Caco-2 (cell line): ENCODE results near the gene MICU1. TPM values are rescaled to one million over a fixed set of nuclear protein-coding genes. Genes with fewer than 3 reads are reported as not detected.
A peak's percentile ranks its signal among the peaks of the same experiment; 100 is the strongest.

Experiments
- BruUV-seq: library from RNA; stranded (reverse); fragments of 400-500 nt; replicated peaks from 2 replicates; lab custom pipeline; 2021; lab: Mats Ljungman, UMichigan
- CTCF ChIA-PET: fragments of 300-600 bp; sonication (Branson Sonifier 250); formaldehyde crosslinking; loops from one replicate; lab custom pipeline; 2022; ENCODE audit warnings: antibody characterized with exemption; lab: Charles Lee
- POLR2A ChIA-PET: fragments of 300-600 bp; sonication (Branson Sonifier 250); formaldehyde crosslinking; loops from one replicate; lab custom pipeline; 2022; ENCODE audit warnings: antibody characterized with exemption; lab: Charles Lee
- DNase-seq, 2 experiments: peaks; one replicate each; pipeline versions ENCODE4 v3.0.0 to v3.0.0-alpha.2; 2020 to 2022
- H3K27me3 ChIP-seq: replicated peaks from 2 replicates; pipeline ENCODE4 v1.6.0; 2011; ENCODE audit warnings: low read length; ENCODE audit not compliant: control insufficient read depth, insufficient read depth
- H3K36me3 ChIP-seq: 2 replicates; pipeline ENCODE4 v1.5.1; 2011; ENCODE audit warnings: low read length; ENCODE audit not compliant: control insufficient read depth, insufficient read depth
- H3K4me1 ChIP-seq: fragments of 250-450 bp; sonication (Bioruptor Pico); 2 replicates; pipeline ENCODE4 v1.5.1; 2020; ENCODE audit warnings: mild to moderate bottlenecking
- H3K4me3 ChIP-seq: 2 replicates; pipeline ENCODE4 v1.5.1; 2011; ENCODE audit warnings: low read depth, mild to moderate bottlenecking, control low read depth, low read length
- H3K9me3 ChIP-seq: fragments of 250-450 bp; sonication (Bioruptor Pico); 2 replicates; pipeline ENCODE4 v1.5.1; 2020; ENCODE audit warnings: mild to moderate bottlenecking, moderate library complexity
- H3K27ac Mint-ChIP-seq: one replicate; pipeline ENCODE4 v1.8.0; 2022; ENCODE audit warnings: mixed read lengths; ENCODE audit not compliant: unreplicated experiment
- H3K27me3 Mint-ChIP-seq: one replicate; pipeline ENCODE4 v1.8.0; 2022; ENCODE audit warnings: mixed read lengths; ENCODE audit not compliant: insufficient read depth, unreplicated experiment
- H3K36me3 Mint-ChIP-seq: one replicate; pipeline ENCODE4 v1.8.0; 2022; ENCODE audit warnings: mild to moderate bottlenecking, mixed read lengths; ENCODE audit not compliant: insufficient read depth, unreplicated experiment
- H3K4me1 Mint-ChIP-seq: one replicate; pipeline ENCODE4 v1.8.0; 2022; ENCODE audit warnings: low read depth, mixed read lengths; ENCODE audit not compliant: unreplicated experiment
- H3K4me3 Mint-ChIP-seq: one replicate; pipeline ENCODE4 v1.8.0; 2022; ENCODE audit warnings: mild to moderate bottlenecking, moderate library complexity, mixed read lengths; ENCODE audit not compliant: unreplicated experiment
- H3K9me3 Mint-ChIP-seq: one replicate; pipeline ENCODE4 v1.8.0; 2022; ENCODE audit warnings: mixed read lengths; ENCODE audit not compliant: unreplicated experiment
- intact Hi-C: fragments of 100-400 bp; cut with micrococcal nuclease; formaldehyde crosslinking; loops from one replicate; pipeline ENCODE4 v1.10.0; 2022; ENCODE audit not compliant: unreplicated experiment
- total RNA-seq: library from RNA; stranded (reverse); gene quantifications from 2 replicates; pipeline ENCODE4 v1.2.3, GENCODE V29; 2022
- TF ChIP-seq, protein P1 (sequence below), 2 experiments: fragments of 200-600 bp in 1 of 2; IDR thresholded peaks; 1 replicate in 1 of 2; 2 replicates in 1 of 2; pipeline versions ENCODE4 v1.5.1 to v1.8.0; 2011 to 2022; ENCODE audit warnings: antibody characterized with exemption in 1 of 2, control low read depth in 1 of 2, inconsistent platforms in 1 of 2, low read depth in 1 of 2, low read length in 1 of 2, mild to moderate bottlenecking in 1 of 2, moderate library complexity in 1 of 2; ENCODE audit not compliant: insufficient read depth in 1 of 2, severe bottlenecking in 1 of 2, unreplicated experiment in 1 of 2

The MICU1 gene
- total RNA-seq, 1 experiment from 2014 or later = 83.2 TPM

DNA sequence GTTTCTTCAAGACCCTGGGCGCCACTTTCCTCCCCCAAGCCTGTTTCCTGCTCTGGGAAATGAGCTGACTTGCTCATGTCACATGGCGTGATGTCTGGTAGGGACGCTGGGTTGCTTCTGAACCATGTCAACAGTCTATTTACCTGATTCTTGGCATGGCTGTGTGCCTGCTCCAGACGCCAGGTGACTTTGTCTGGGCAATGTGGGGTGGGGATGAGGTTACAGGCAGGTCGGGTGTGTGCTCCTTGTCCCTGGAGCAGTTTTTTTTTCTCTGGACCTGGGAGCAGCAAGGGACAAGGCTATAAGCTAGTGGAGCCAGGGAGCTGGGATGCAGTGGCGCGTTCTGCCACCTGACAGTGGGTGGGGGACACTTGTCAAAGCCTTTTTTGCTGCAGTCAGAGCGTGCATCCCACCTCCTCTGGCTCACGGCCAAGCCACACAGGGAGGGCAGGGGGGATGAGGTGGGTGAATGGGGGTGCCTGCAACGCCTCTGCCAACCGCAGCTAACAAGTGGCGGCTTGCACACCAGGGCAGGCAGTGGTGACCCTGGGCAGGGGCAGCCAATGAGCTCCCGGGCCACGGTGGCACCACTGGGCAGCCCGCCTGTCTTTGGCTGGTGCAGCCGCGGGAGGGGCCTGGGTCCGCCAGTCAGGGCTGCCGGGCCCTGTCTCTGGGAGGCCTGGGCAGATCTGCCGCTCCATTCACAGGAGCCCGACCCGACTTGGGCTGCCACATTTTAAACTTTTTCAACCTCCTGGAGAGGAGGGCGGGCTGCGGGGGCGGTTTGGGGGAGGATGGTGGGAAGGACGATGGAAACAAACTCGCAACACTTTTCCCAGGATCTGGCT is 294.1 kb downstream of the MICU1 start:
- no TSS peak for BruUV-seq
- H3K4me1 ChIP-seq = 0 out of 2 replicates have a peak, but pooled peaks cover 8% of the 10 kb centered on the region
- H3K9me3 Mint-ChIP-seq = no peaks in the 10 kb centered on the region
- no peaks in the 10 kb centered on the region for H3K9me3 ChIP-seq
- ChIA-PET POLR2A (interaction anchor here (0.8 to 1.1 kb wide), 2 partner anchors 10 to 58 kb away, joined by 3 to 7 read pairs; partner anchors contain the start of gene DDIT4), CTCF (interaction anchor here (0.7 to 1.0 kb wide), 3 partner anchors 12 to 283 kb away, joined by 3 to 8 read pairs (median 5); no protein-coding TSS in a partner anchor)
- no peak overlapping the region for H3K27ac Mint-ChIP-seq
- H3K4me3 Mint-ChIP-seq = no peak overlapping the region
- DNase-seq = no peak
- 0 out of 2 replicates have a peak, but pooled peaks cover 2% of the 10 kb centered on the region for H3K36me3 ChIP-seq
- TF ChIP-seq, protein P1, sequence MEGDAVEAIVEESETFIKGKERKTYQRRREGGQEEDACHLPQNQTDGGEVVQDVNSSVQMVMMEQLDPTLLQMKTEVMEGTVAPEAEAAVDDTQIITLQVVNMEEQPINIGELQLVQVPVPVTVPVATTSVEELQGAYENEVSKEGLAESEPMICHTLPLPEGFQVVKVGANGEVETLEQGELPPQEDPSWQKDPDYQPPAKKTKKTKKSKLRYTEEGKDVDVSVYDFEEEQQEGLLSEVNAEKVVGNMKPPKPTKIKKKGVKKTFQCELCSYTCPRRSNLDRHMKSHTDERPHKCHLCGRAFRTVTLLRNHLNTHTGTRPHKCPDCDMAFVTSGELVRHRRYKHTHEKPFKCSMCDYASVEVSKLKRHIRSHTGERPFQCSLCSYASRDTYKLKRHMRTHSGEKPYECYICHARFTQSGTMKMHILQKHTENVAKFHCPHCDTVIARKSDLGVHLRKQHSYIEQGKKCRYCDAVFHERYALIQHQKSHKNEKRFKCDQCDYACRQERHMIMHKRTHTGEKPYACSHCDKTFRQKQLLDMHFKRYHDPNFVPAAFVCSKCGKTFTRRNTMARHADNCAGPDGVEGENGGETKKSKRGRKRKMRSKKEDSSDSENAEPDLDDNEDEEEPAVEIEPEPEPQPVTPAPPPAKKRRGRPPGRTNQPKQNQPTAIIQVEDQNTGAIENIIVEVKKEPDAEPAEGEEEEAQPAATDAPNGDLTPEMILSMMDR (IDR thresholded peaks at IDR 0.05; ENCODE audit: insufficient read depth in 1 of 2, low read depth in 1 of 2, low read length in 1 of 2, severe bottlenecking in 1 of 2, unreplicated experiment in 1 of 2) = no peak
- H3K27me3 Mint-ChIP-seq = no peaks in the 10 kb centered on the region
- intact Hi-C loops = no loop called here
- H3K4me1 Mint-ChIP-seq = peaks cover 14% of the 10 kb centered on the region
- H3K4me3 ChIP-seq = no peak overlapping the region
- no peaks in the 10 kb centered on the region for H3K27me3 ChIP-seq
- H3K36me3 Mint-ChIP-seq = peaks cover 36% of the 10 kb centered on the region

DNA sequence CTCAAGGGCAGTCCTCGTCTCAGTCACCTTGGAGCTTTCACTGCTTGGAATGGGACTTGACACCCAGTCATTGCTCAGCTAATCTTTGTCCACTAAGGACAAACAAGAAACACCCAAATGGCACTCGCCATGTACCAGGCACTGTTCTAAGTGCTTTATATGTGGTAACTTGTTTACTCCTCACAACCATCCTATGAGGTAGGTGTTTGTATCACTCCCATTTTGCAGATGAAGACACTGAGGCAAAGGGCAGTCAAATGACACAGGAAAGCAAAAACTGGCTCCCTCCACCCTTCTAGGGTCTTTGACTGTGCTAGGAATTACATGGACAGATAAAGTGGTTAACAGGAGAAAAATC is 295.8 kb downstream of the MICU1 start:
- no peaks in the 10 kb centered on the region for H3K27me3 ChIP-seq
- Mint-ChIP-seq H3K27me3 (no peaks in the 10 kb centered on the region), H3K9me3 (no peaks in the 10 kb centered on the region), H3K4me1 (peaks cover 14% of the 10 kb centered on the region), H3K4me3 (no peak overlapping the region), H3K27ac (peak overlapping the region; percentile 26), H3K36me3 (peaks cover 39% of the 10 kb centered on the region)
- CTCF ChIA-PET = interaction anchor here (0.5 to 0.9 kb wide), 2 partner anchors 11 to 310 kb away, joined by 3 to 6 read pairs; no protein-coding TSS in a partner anchor
- BruUV-seq = TSS peak; percentile 33
- DNase-seq = no peak
- H3K36me3 ChIP-seq = 0 out of 2 replicates have a peak, but pooled peaks cover under 1% of the 10 kb centered on the region
- TF ChIP-seq, protein P1 (IDR thresholded peaks at IDR 0.05; ENCODE audit: insufficient read depth in 1 of 2, low read depth in 1 of 2, low read length in 1 of 2, severe bottlenecking in 1 of 2, unreplicated experiment in 1 of 2) = no peak
- H3K9me3 ChIP-seq = no peaks in the 10 kb centered on the region
- POLR2A ChIA-PET = no interaction called here
- intact Hi-C loops = no loop called here
- 0 out of 2 replicates have a peak, but pooled peaks cover 8% of the 10 kb centered on the region for H3K4me1 ChIP-seq
- no peak overlapping the region for H3K4me3 ChIP-seq

DNA sequence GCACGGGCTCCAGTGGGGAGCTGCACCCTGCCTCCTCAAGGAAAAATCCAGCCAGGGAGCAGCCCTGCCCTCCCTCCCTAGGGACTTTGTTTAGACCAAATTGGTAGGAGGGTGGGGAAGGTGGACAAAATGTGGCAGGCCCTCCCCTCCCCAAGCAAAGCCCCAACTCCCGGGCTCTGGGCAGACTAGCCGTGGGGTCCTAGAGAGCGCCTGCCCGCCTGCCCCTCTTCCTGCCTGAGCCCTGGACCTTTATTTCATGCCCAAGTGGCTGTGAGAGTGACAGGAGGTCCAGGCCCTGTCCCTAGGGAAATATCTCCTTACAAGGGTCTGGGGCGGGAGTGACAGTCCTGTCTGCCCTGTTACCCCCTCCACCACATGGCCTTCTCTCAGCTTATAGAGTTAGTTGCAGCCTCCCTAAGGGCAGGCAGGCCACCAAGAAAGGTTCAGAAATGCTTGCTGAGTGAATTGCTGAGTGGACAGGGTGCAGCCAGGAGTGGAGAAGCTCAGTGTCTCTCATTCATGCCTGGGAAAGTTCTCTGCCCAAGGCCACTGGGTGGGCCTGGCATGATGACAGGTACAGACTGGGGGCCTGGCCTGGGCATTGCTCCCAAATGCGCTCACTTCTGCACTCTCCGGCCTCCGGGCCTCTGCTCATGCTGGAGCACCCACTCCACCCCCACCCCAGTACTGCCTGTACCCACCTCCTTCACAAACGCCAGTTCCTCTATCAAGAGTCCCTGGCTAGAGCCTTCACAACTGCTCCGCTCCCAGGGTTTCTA is 296.4 kb downstream of the MICU1 start:
- BruUV-seq = no TSS peak
- peaks cover 33% of the 10 kb centered on the region for H3K36me3 Mint-ChIP-seq
- H3K36me3 ChIP-seq = no peaks in the 10 kb centered on the region
- H3K27ac Mint-ChIP-seq = peak overlapping the region; percentile 26
- H3K4me1 Mint-ChIP-seq = peaks cover 14% of the 10 kb centered on the region
- H3K9me3 ChIP-seq = no peaks in the 10 kb centered on the region
- no peak overlapping the region for H3K4me3 ChIP-seq
- H3K4me1 ChIP-seq = 0 out of 2 replicates have a peak, but pooled peaks cover 8% of the 10 kb centered on the region
- ChIA-PET POLR2A (interaction anchor here (0.6 kb wide), 1 partner anchor 104 kb away, joined by 3 read pairs; no protein-coding TSS in a partner anchor), CTCF (interaction anchor here (0.6 to 2.3 kb wide), 3 partner anchors 89 to 281 kb away, joined by 4 to 23 read pairs (median 9); no protein-coding TSS in a partner anchor)
- no peaks in the 10 kb centered on the region for H3K27me3 Mint-ChIP-seq
- no peak overlapping the region for H3K4me3 Mint-ChIP-seq
- no peaks in the 10 kb centered on the region for H3K9me3 Mint-ChIP-seq
- intact Hi-C loops = loop anchor here (2.0 to 5.0 kb wide), 4 partner anchors 85 to 432 kb away; no protein-coding TSS in a partner anchor
- no peaks in the 10 kb centered on the region for H3K27me3 ChIP-seq
- TF ChIP-seq, protein P1 (IDR thresholded peaks at IDR 0.05; ENCODE audit: insufficient read depth in 1 of 2, low read depth in 1 of 2, low read length in 1 of 2, severe bottlenecking in 1 of 2, unreplicated experiment in 1 of 2) = no peak
- DNase-seq = no peak
